K562 (cell line): ENCODE data around the gene SLCO2B1. TPM values are rescaled to one million over a fixed set of nuclear protein-coding genes. Genes with fewer than 3 reads are reported as not detected.

Source experiments
- EP400 ChIP-seq: fragments of 450-650 bp; IDR thresholded peaks from 2 replicates; pipeline ENCODE4 v1.6.1; 2017; ENCODE audit warnings: antibody characterized with exemption, mild to moderate bottlenecking, moderate library complexity
- SRF ChIP-seq, 2 experiments: fragments of 250-450, 450-650 bp in 1 of 2; sonication (Bioruptor Pico) in 1 of 2; sonication (generic) in 1 of 2; formaldehyde crosslinking; IDR thresholded peaks; 2 replicates each; pipeline versions ENCODE4 v1.5.0 to v1.5.1; 2020 to 2022; ENCODE audit warnings: mild to moderate bottlenecking in 1 of 2, missing genetic modification reagents in 1 of 2
- XRCC5 ChIP-seq: fragments of 200-400 bp; formaldehyde crosslinking; IDR thresholded peaks from 2 replicates; pipeline ENCODE4 v1.6.1; 2017; ENCODE audit warnings: low read depth, mild to moderate bottlenecking, low read length
- ZBTB8A ChIP-seq: fragments of 450-650 bp; IDR thresholded peaks from 2 replicates; pipeline ENCODE4 v1.6.1; 2018; ENCODE audit warnings: mild to moderate bottlenecking, moderate library complexity; ENCODE audit not compliant: partially characterized antibody
- polyA plus RNA-seq, 8 experiments: library from polyadenylated mRNA; depleted of rRNA in 4 of 8; stranded (reverse) in 5 of 8; unstranded in 3 of 8; fragments of >200 nt; fragmentation: Nextera tagmentation in 2 of 8; fragmentation: Illumina TruSeq in 1 of 8; extraction: Ambion mirVana in 2 of 8; extraction: Trizol in 1 of 8; gene quantifications; 2 replicates each; pipeline versions ENCODE4 v1.2.1 to v1.2.3, GENCODE V29; 2011 to 2014; ENCODE audit warnings: inconsistent platforms in 1 of 8, missing spikeins in 1 of 8
- total RNA-seq, 7 experiments: library from RNA; depleted of rRNA in 6 of 7; stranded (reverse); fragments of >200 nt in 6 of 7; fragmentation: Illumina TruSeq in 2 of 7; extraction: Trizol in 2 of 7; gene quantifications; 2 replicates each; pipeline versions ENCODE4 v1.2.1 to v1.2.3, GENCODE V29; 2011 to 2021; ENCODE audit warnings: low replicate concordance in 1 of 7
- TF ChIP-seq, protein P1 (sequence below), 2 experiments: fragments of 450-650 bp in 1 of 2; IDR thresholded peaks; 2 replicates each; pipeline ENCODE4 v1.6.1; 2011 to 2017; ENCODE audit warnings: low read depth in 2 of 2, antibody characterized with exemption in 1 of 2, borderline replicate concordance in 1 of 2, low read length in 1 of 2, mild to moderate bottlenecking in 1 of 2, mixed read lengths in 1 of 2; ENCODE audit not compliant: control insufficient read depth in 1 of 2
- TF ChIP-seq, protein P2 (sequence below): fragments of 450-650 bp; formaldehyde crosslinking; IDR thresholded peaks from 2 replicates; pipeline ENCODE4 v1.4.0; 2020; ENCODE audit warnings: mild to moderate bottlenecking, moderate library complexity

The SLCO2B1 gene
- total and polyA plus RNA-seq, 9 of the 15 experiments (the other 6 are each of a cell fraction or from before 2014, with no cell fraction given), result 0.70 to 14.7 (median 7.6) TPM

DNA sequence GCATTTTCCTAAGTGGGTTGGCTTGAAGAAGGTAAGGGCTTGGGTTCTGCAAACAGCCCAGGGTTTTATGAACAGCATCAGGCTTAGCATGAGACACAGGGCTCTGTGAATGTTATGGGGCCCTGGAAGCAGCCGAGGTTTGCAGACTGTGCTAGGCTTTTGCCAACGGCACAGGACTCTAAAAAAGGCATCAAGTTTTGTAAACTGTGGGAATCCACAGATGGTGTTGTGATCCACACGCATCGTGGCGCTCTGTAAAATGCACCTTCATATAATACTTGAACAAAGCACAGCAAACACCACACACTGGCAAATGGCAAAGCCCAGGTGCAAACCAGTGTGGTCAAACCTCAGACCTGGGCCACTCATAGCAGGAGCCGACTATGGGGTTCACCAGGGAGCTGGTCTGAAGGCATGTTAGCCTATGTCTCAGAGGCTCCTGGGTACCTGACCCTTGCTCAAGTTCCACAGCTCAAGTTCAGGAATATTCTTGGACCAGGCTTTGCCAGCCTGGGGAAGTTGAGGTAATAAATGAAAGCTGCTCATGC is 2.4 kb upstream of the SLCO2B1 start (continued):
- TF ChIP-seq, protein P1, sequence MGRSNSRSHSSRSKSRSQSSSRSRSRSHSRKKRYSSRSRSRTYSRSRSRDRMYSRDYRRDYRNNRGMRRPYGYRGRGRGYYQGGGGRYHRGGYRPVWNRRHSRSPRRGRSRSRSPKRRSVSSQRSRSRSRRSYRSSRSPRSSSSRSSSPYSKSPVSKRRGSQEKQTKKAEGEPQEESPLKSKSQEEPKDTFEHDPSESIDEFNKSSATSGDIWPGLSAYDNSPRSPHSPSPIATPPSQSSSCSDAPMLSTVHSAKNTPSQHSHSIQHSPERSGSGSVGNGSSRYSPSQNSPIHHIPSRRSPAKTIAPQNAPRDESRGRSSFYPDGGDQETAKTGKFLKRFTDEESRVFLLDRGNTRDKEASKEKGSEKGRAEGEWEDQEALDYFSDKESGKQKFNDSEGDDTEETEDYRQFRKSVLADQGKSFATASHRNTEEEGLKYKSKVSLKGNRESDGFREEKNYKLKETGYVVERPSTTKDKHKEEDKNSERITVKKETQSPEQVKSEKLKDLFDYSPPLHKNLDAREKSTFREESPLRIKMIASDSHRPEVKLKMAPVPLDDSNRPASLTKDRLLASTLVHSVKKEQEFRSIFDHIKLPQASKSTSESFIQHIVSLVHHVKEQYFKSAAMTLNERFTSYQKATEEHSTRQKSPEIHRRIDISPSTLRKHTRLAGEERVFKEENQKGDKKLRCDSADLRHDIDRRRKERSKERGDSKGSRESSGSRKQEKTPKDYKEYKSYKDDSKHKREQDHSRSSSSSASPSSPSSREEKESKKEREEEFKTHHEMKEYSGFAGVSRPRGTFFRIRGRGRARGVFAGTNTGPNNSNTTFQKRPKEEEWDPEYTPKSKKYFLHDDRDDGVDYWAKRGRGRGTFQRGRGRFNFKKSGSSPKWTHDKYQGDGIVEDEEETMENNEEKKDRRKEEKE (IDR thresholded peaks at IDR 0.05; ENCODE audit: borderline replicate concordance in 1 of 2, control insufficient read depth in 1 of 2, low read depth in 2 of 2, low read length in 1 of 2), result no peak
- TF ChIP-seq, protein P2, sequence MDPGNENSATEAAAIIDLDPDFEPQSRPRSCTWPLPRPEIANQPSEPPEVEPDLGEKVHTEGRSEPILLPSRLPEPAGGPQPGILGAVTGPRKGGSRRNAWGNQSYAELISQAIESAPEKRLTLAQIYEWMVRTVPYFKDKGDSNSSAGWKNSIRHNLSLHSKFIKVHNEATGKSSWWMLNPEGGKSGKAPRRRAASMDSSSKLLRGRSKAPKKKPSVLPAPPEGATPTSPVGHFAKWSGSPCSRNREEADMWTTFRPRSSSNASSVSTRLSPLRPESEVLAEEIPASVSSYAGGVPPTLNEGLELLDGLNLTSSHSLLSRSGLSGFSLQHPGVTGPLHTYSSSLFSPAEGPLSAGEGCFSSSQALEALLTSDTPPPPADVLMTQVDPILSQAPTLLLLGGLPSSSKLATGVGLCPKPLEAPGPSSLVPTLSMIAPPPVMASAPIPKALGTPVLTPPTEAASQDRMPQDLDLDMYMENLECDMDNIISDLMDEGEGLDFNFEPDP, result no peak
- TF ChIP-seq ZBTB8A, result no peak
- TF ChIP-seq SRF (CRISPR knock-in tag; IDR thresholded peaks at IDR 0.05), result no peak
- no peak for TF ChIP-seq XRCC5
- no peak for TF ChIP-seq EP400
